Activated CD4-positive, alpha-beta T cell treated with anti-CD3 and anti-CD28 coated beads for 48 hours (primary cell): ENCODE results near the gene CSF1.
A peak's percentile ranks its signal among the peaks of the same experiment; 100 is the strongest.

Experiments used
- DNase-seq: peaks from one replicate; pipeline ENCODE4 v3.0.0-alpha.2; 2020

Gene CSF1

DNA sequence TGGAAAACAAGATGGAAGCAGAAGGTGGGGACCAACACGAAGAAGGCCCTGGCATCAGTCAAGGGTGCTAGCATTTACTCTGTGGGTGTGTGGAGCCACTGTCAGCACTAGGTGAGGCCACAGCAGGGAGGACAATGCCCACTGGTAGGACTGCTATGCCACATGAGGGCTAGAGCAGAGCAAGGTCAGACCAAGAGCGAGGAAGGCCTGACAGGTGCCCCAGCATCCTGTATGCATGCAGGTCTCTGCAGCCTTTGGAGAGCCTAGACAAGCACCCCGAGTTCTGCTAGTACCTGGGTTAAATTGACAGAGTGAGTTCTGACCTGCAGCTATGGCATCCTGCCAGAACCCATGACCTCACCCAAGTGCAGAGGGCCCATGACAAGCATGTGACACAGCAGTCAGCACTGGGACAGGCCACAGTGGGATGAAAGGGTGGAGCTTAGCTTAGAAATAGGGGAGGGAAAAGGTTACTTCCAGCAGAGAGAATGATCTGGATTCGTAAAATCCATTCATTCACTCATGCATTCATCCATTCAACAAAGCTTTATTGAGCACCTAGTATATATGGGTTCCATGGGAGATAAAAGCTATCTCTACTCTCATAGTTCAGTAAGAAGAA lies 9.0 kb upstream of the CSF1 start:
- peak; percentile 58 for DNase-seq

DNA sequence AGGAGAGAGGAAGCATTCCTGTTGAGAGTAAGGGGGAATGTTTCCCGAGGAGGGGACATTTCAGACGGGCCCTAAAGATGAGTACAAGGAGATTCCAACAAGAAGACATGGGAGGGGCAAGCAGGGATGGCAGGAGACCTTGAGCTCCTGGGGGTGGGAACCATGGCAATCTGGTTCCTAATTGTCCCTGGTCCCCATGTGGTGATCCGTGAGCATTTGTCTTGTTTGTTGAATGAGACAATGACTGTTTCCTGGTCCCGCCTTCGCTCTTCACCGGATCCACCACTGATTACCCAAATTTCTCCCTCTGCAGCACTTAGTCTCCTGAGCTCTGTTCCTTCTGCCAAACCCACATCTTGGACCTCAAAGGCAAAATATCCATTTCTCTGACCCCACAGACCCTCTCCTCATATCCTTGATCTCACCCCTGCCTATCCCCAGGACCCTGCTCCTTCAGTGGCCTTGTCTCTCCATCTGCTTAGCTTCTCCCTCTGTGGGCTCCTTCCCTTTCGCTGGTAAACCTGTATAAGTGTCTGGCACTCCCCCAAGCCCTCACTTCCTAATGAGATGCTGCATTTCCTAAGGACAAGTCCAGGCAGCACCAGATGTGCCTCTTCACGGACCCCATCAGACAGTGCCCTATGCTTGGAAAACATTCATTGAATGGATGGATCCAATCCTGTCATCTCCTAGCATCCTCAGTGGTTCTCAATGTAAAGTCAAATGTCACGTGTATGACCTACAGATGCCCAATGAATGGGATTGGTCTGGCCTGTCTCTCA lies 8.3 kb upstream of the CSF1 start:
- no peak for DNase-seq

- no peak for DNase-seq
These were observed 7.2 kb upstream of the CSF1 start for GRCh38 chr1:109903376-109903930.

- DNase-seq, result no peak
These were observed 6.4 kb upstream of the CSF1 start for GRCh38 chr1:109904105-109904817.

GRCh38 chr1:109905491-109905890 lies 5.2 kb upstream of the CSF1 start:
- DNase-seq, result no peak

- DNase-seq, result peak; percentile 68
These were observed 4.3 kb upstream of the CSF1 start for GRCh38 chr1:109906160-109906838.

DNA sequence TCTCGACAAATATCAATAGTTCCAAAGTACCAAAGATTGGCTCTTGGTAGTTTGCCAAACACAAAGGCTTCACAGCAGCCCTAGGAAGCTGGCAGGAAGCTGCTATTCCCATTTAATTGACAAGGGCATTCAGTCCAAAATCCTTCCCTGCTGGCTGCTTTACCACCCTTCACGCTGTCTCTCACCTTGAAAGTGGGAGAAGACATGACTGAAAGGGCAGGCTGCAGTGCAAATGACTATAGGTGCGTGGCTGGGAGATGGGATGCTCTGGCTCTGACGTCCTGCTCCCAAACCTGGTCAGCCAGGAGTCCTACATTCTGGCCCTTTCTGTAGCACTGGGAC lies 3.8 kb upstream of the CSF1 start:
- DNase-seq, result no peak

DNA sequence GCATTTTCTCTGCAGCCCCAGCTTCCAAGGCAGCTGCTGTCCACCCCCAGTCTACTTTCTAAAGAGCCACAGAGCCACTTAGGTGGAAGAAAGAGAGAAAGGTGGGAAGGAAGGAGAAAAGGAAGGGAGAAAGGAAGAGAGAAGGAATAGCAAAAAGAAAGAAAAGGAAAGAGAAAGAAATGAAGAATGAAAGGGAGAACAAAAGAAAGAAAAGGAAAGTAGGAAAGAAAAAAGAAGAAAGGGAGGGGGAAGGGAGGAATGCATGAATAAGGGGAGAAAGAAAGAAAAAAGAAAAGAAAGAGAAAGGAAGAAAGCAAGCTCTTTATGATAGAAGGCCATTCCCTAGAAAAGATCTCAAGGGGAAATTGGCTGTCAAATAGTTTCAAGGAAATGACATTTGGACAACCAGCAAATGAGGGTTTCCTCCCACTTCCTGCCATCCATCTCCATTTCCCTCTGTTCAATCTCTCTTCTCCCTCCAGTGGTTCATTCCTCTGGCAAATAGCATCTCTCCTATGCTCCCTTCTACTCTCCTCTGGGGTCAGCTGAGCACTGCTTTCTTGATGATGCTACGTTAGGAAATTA lies 3.4 kb upstream of the CSF1 start:
- no peak for DNase-seq

DNA sequence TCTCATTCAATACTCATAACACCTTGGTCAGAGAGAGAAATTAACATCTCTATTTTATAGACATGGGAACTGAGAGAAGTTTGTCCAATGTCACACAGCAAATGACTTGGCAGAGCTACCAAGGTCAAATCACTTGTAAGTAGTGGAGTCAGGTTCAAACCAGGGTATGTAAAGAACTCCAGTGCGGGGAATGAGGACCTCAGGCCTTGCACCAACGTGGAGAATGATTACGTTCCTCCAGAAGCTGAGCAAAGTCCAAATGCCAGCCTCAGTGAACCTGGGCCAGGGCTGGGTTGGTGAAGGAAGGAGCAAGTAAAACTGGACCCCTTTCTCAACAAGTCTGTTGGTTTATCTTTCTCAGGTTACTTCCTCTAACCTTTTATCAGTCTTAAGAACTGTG lies 1.8 kb upstream of the CSF1 start:
- no peak for DNase-seq

- DNase-seq, result no peak
These were observed 1.1 kb upstream of the CSF1 start for GRCh38 chr1:109909561-109909960.

DNA sequence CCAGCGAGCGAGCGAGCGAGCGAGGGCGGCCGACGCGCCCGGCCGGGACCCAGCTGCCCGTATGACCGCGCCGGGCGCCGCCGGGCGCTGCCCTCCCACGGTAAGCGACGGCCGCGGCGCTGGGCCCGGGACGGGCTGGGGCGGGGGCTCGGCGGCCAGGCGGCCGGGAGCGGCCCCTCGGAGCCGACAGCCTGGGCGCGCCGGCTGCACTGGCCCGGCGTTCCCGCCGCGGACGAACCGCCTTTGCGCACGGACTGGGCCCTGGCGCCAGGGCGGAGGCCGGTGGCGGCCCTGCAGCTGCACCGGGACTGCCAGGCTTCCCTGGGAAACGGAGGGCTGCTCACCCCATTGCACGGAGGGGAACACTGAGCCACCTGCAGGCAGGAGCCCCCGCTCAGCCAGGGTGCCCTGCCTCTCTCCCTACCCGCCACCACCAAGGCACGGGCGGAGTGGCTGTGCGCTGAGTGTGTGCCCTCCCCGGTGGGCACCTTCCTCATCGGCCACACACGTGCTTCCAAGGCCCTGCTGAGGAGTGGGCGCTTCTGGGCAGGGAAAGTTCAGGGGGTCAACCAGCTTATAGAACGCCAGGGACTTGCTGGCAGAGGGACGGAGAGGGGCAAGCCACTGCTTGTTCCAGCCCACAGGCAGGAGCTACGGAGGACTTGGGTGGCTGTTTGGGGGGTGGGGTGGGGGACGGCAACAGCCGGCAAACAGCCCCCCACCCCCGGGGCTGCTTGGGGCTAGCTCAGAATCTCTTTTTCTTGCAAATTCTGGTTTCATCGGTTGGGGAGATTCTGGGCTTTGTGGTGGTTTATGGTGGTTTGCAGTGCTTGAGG lies 532 bp downstream of the CSF1 start:
- DNase-seq, result peak; percentile 38

GRCh38 chr1:109912214-109912861 lies 1.7 kb downstream of the CSF1 start:
- no peak for DNase-seq

DNA sequence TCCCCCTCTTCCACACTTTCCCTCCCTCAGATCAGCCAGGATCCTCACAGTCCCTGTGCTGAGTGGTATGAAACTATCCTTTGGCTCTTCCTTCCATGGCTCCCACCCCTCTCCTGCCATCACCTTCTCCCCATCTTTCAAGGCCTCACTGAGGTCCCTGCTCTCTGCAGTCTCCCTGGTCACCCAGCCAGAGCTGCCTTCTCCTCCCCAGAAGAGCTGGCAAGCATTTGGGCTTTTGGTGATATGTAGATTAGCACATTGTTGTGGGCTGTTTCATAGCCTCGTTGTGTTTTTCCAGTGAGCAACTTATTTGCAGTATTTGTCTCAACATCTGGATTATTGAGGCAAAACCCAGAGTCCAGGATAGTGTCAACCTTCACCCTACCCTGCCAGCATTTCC lies 2.2 kb downstream of the CSF1 start:
- no peak for DNase-seq

- no peak for DNase-seq
These were observed 2.8 kb downstream of the CSF1 start for GRCh38 chr1:109913360-109913879.

GRCh38 chr1:109914587-109915240 lies 4.1 kb downstream of the CSF1 start:
- no peak for DNase-seq

- no peak for DNase-seq
These were observed 6.6 kb downstream of the CSF1 start for GRCh38 chr1:109917051-109917767.

- DNase-seq, result no peak
These were observed 7.3 kb downstream of the CSF1 start for GRCh38 chr1:109917768-109918606.

GRCh38 chr1:109918671-109919070 lies 8.0 kb downstream of the CSF1 start:
- no peak for DNase-seq

DNA sequence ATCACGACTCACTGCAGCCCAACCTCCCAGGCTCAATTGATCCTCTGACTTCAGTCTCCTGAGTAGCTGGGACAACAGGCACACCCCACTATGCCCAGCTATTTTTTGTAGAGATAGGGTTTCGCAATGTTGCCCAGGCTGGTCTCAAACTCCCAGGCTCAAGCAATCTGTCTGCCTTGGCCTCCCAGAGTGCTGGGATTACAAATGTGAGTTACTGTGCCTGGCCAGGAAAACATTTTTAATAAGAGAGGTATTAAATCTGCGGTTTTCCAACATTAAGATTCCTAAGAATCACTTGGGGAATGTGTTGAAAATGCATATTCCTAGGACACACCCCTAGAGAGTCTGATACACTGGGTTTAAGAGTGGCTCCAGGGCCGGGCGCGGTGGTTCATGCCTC lies 8.7 kb downstream of the CSF1 start:
- DNase-seq, result no peak
